Measurements from ENCODE around the gene PHAF1.
A peak's percentile ranks its signal among the peaks of the same experiment; 100 is the strongest.

The PHAF1 gene

GRCh38 chr16:67157892-67158635 lies 48.3 kb downstream of the PHAF1 start:
- H3K27ac ChIP-seq = peak overlapping the region; percentile 29
- no peak for TF ChIP-seq ZFX (IDR thresholded peaks at IDR 0.05; ENCODE audit: borderline replicate concordance)
- TF ChIP-seq CTCF (IDR thresholded peaks at IDR 0.05) = no peak

- H3K27ac ChIP-seq = peak overlapping the region; percentile 91
- no peak for TF ChIP-seq CTCF (IDR thresholded peaks at IDR 0.05)
- no peak for TF ChIP-seq ZFX (IDR thresholded peaks at IDR 0.05; ENCODE audit: borderline replicate concordance)
These were observed 49.2 kb downstream of the PHAF1 start for GRCh38 chr16:67158637-67159600.

GRCh38 chr16:67161595-67162058 lies 51.9 kb downstream of the PHAF1 start:
- no peak for TF ChIP-seq ZFX (IDR thresholded peaks at IDR 0.05; ENCODE audit: borderline replicate concordance)
- TF ChIP-seq CTCF (IDR thresholded peaks at IDR 0.05) = no peak
- H3K27ac ChIP-seq = peak overlapping the region; percentile 91

GRCh38 chr16:67162506-67163163 lies 52.9 kb downstream of the PHAF1 start:
- no peak overlapping the region for H3K27ac ChIP-seq
- TF ChIP-seq ZFX (IDR thresholded peaks at IDR 0.05; ENCODE audit: borderline replicate concordance) (no peak), CTCF (IDR thresholded peaks at IDR 0.05) (no peak)

GRCh38 chr16:67163164-67163998 lies 53.6 kb downstream of the PHAF1 start:
- H3K27ac ChIP-seq = no peak overlapping the region
- TF ChIP-seq ZFX (IDR thresholded peaks at IDR 0.05; ENCODE audit: borderline replicate concordance) = no peak
- no peak for TF ChIP-seq CTCF (IDR thresholded peaks at IDR 0.05)

GRCh38 chr16:67163999-67164558 lies 54.3 kb downstream of the PHAF1 start:
- TF ChIP-seq CTCF (IDR thresholded peaks at IDR 0.05) = no peak
- TF ChIP-seq ZFX (IDR thresholded peaks at IDR 0.05; ENCODE audit: borderline replicate concordance) = no peak
- H3K27ac ChIP-seq = no peak overlapping the region
